HCEC 1CT (cell line): Measurements from ENCODE around the gene SHC2.
"Not testable (repeated sequence)": the region's sequence is repeated elsewhere in the genome, so short reads cannot be mapped to it uniquely, and the experiment has no call there.

Experiments used
- DNase-seq: peaks from one replicate; pipeline ENCODE4 v3.0.0-alpha.2; 2017

The SHC2 gene

DNA sequence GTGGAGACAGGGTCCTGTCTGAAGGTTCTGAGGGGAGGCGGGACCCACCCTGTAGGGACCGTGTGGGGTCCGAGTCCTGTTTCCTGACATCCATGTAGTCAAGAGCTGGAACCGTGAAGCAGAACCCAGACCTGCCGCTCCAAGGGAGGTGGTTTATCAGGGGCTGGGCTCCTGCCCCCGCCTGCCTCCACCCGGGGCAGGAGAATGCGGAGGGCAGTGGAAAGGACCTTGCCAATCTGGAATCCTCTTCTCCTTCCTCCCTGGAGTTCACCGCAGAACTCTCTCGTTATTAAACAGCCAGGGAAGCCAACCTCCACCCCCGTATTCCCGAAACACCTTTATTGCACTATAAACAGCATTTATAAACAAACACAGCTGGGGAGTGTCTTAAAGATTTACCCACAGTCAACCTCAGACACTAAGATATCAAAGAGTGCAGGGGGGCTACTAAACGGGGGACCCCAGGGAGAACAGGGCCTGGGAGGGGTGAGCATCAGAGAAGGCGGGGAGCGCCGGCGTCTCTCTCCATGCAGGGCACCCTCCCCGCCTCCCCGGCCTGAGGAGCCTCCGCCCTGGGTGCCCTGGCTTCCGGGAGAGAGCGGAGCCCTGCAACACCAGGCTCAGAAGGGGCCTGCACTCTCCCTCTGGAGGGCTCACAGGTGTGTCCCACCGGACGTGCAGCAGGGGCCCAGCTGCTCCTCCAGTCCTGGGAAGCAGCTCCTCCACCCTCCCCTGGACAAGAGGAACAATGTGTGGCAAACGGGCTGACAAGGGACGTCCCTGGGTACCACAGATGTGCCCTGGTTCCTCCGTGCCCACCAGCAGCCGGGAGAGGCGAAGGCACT, 55.5 kb downstream of the SHC2 start:
- DNase-seq = no peak

GRCh38 chr19:403221-404027, 57.4 kb downstream of the SHC2 start:
- no peak for DNase-seq

GRCh38 chr19:402786-403185, 58.0 kb downstream of the SHC2 start:
- no peak for DNase-seq

- no peak for DNase-seq
Observed at GRCh38 chr19:401866-402511, 58.8 kb downstream of the SHC2 start.

- no peak for DNase-seq
Observed at GRCh38 chr19:400976-401865, 59.6 kb downstream of the SHC2 start.

DNA sequence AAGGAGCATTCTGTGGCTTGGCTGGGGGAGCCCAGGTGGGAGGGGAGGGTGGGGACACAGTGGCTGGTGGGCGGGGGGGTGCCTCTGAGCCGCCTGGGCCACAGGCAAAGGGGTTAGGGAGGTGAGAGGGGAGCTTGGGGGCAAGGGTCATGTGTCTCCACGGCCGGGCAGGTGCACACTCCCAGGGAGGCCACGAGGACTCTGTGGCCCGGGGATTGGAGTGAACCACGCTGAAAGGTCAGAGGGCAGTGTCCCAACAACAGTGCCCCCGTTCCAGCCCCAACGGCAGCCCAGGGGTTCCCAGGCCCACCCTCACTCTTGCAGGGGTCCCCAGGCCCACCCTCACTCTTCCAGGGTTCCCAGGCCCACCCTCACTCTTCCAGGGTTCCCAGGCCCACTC, 61.5 kb downstream of the SHC2 start:
- no peak for DNase-seq

- no peak for DNase-seq
Observed at GRCh38 chr19:398719-399118, 62.1 kb downstream of the SHC2 start.

DNA sequence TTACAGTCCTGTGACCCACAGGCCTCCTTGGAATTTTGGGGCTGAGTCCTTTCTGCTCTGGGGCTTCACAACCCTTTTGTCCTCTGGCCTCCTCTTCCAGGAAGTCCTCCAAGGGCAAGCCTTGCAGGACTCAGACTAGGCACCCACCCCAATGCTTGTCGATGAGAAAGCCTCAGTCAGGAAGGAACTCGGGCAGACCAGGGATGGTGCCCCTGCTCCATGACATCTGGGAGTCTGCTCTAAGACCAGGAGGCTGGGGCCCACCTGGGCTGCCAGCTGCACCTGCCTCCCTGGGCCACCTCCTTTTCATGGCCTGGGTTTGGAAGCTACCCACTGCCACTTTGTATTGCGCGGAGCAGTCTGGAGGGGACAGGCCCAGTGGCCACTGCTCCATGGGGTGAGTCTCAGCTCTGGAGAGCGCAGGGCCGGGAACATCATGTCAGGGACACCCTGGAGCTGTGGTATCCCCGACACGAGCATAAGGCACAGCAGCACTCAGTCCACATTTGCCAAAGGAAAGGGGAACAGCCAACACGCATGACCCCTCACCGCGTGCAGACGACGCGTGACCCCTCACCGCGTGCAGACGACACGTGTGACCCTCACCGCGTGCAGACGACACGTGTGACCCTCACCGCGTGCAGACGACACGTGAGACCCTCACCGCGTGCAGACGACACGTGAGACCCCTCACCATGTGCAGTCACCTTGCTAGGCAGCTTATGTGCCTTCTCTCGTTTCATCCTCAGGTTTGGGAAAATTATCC, 62.7 kb downstream of the SHC2 start:
- DNase-seq = no peak

DNA sequence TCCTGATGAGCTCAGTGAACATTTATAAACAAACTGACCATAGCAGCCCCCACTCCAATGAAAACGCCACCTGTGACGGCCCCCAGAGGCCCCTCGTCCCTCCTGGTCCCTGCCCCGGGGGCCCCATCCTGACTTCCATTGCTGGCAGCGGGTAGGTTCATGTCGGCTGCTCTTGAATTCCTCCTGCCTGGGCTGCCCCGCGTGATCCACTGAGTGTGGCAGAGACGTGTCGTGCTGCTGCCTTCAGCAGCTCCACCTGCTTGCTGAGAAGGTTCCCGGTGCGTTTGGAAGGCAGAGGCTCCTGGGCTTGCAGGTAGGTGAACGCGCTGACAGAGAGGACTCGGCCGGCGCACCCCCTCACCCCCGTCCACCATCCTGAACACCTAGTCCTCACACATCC, 63.5 kb downstream of the SHC2 start:
- DNase-seq = no peak

DNA sequence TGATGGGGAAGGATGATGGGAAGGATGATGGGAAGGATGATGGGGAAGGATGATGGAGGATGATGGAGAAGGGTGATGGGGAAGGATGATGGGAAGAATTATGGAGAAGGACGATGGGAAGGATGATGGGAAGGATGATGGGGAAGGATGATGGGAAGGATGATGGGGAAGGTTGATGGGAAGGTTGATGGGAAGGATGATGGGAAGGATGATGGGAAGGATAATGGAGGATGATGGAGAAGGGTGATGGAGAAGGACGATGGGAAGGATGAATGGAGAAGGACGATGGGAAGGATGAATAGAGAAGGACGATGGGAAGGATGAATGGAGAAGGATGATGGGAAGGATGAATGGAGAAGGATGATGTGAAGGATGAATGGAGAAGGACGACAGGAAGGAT, 65.4 kb downstream of the SHC2 start:
- DNase-seq = no peak

- not testable (repeated sequence) for DNase-seq
Observed at GRCh38 chr19:394857-395256, 66.0 kb downstream of the SHC2 start.

GRCh38 chr19:393560-393959, 67.3 kb downstream of the SHC2 start:
- not testable (repeated sequence) for DNase-seq

DNA sequence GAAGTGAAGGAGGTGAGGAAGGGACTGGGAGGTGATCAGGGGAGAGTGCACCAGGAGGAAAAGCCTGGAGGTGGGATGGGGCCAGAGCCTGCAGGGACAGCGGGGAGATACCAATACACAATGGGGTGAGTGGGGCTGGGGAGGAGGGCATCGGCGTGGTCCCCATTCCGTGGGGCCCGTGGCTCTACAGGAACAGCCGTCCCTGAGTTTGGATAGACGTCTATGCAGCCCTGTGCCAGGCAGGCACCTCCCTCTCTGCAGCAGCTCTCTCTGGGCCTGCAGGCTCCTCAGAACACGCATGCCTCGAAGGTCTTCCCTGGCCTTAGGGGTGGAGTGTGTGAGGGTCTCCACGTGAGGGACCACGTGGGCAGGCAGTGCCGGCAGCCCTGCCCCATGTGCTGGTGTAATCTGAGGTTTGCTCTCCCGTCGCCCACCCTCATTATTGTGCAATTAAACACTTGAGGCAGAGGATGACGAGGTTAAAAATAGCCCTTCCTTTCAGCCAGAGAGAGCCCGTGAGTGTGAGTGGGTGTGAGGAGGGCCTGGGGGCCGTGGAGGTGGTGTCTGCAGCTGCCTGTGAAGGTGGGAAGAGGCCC, 68.4 kb downstream of the SHC2 start:
- no peak for DNase-seq

DNA sequence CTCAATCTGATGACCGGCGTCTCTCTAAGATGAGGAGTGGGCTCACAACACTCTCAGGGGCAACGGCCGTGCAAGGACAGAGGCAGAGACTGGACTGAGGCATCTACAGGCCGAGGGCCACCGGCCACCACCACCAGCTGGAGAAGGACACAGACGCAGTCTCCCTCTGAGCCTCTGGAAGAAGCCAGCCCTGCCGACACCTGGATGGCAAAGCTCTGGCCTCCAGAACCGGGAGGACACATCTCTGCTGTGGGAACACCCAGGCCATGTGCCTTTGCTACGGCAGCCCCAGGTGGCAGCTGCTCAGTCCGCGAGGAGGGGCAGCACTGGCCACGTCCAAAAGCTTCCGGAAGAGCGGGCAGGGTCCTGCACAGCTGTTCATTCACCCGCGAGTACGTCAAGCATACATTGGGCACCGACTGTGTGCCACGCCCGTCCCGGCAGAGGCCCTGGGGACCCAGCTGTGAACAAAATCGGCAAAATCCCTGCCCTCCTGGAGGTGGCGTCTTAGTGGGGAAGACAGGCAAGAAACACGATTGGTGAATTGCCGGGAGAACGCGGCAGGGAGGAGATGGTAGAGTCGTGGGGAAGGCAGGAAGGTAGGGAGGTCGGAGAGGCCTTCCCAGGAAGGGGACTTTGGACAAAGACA, 69.0 kb downstream of the SHC2 start:
- DNase-seq = no peak

- no peak for DNase-seq
Observed at GRCh38 chr19:391207-391557, 69.7 kb downstream of the SHC2 start.

DNA sequence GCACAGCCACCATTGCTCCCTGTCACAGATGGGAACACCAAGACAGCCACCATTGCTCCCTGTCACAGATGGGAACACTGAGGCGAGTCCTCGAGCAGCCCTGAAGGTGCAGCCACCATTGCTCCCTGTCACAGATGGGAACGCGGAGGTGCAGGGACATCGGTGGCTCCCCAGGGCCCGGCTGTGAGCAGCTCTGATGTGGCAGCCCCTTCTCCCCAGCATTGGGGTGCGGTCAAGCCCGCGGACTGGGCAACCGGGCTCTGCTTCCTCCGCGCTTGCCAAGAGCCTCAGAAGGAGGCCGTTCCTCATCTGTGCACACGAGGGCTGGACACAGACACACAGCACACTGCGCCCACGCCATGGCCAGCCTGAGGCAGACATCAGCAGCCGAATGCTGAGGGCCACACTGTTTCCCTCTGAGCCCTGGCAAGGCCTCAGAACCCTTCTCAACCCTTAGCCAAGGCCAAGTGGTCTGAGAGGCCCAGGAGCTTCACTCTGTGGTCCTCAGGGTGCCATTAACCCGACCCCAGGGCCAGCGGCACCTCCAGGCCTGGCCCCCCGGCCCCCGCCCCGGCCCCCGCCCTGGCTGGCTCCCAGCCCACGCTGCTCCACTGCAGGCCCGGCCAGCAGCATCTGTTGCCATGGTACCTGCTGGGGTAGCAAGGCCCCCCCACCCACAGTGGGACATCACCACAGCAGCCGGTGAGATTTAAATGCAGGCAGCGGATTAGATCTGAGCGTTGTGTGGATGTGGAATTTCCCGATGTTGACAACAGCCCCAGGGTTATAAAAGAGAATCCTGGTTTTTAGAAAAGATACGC, 70.2 kb downstream of the SHC2 start:
- DNase-seq = no peak

- no peak for DNase-seq
Observed at GRCh38 chr19:389935-390289, 70.9 kb downstream of the SHC2 start.

DNA sequence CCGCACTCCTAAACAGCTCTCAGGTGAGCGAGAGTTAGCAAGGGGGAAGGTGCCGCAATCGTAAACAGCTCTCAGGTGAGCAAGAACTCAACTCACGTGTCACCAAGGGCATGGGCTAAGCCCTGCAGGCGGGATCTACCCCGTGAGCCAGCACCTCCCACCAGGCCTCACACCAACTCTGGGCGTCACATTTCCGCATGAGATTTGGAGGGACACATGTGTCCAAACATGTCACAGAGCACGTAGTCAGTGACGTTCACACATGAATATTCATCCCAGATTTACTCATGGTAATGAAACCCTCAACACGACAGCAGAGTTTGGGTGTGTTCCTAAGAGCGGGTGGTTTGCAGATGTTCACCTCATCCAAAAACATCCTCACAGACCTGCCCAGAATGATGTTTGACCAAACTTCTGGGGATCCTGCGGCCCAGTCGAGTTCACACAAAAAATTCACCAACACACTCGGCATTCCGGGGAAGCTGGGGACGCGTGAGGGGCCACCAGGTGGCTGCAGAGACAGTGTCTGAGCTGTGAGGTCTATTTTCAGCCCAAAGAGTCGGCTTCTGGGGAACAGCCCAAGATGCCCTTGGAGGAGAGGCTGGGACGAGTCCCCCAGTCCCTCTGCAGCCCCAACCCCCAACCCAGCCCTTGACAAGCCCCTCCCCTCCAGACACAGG, 71.4 kb downstream of the SHC2 start:
- no peak for DNase-seq

- no peak for DNase-seq
Observed at GRCh38 chr19:388691-389090, 72.1 kb downstream of the SHC2 start.

- DNase-seq = no peak
Observed at GRCh38 chr19:387777-388176, 73.1 kb downstream of the SHC2 start.
